Mammary epithelial cell (primary cell): ENCODE measurements around the gene SLC12A4.

Experiments used
- EZH2 ChIP-seq: IDR thresholded peaks from 2 replicates; pipeline ENCODE4 v1.6.1; 2012; ENCODE audit warnings: low read length, inconsistent platforms, borderline replicate concordance
- TF ChIP-seq, protein P1 (sequence below), 2 donors: IDR thresholded peaks in 1 of 2; conservative IDR thresholded peaks in 1 of 2; 2 replicates each; pipeline ENCODE4 v1.5.1; 2011 to 2012; ENCODE audit warnings: inconsistent platforms in 2 of 2, low read length in 2 of 2, mild to moderate bottlenecking in 2 of 2, control low read depth in 1 of 2, low read depth in 1 of 2; ENCODE audit not compliant: insufficient read depth in 1 of 2; ENCODE audit errors: extremely low read depth in 1 of 2

DNA sequence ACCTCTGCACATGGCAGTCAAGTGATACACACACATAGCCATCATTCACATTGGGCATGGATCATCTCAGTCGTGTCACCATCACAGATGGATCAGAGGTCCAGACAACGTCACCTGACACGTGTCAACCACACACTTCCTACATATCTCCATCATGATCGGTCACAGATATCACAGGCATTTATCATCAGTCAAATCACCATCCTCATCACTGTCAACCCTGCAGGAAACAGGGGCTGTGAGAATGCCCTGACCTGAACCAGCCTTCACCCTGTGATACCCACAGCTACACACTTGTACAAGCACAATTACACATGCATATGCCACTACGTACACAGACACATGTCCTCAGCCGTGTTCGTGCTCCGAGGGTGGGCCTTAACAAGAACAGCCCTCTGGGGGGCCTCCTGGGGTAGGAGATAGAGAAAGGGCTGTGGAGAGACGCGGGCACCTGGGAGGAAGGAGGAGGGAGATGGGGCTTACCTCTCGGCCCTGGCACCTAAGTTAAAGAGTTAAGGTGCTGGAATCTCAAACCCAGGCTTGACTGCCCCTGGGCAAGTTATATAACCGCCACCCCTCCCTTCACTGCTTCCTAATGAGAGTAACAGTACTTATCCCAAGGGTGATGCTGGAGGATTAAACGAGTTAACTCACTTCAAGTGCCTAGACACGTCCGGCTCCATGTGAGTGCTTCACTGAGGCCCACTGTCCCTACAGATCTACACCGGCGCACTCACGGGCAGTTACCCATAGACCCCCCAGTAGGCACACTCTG lies 1.1 kb downstream of the SLC12A4 start:
- TF ChIP-seq, protein P1, sequence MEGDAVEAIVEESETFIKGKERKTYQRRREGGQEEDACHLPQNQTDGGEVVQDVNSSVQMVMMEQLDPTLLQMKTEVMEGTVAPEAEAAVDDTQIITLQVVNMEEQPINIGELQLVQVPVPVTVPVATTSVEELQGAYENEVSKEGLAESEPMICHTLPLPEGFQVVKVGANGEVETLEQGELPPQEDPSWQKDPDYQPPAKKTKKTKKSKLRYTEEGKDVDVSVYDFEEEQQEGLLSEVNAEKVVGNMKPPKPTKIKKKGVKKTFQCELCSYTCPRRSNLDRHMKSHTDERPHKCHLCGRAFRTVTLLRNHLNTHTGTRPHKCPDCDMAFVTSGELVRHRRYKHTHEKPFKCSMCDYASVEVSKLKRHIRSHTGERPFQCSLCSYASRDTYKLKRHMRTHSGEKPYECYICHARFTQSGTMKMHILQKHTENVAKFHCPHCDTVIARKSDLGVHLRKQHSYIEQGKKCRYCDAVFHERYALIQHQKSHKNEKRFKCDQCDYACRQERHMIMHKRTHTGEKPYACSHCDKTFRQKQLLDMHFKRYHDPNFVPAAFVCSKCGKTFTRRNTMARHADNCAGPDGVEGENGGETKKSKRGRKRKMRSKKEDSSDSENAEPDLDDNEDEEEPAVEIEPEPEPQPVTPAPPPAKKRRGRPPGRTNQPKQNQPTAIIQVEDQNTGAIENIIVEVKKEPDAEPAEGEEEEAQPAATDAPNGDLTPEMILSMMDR (conservative IDR thresholded peaks at IDR 0.05 in 1 of 2, IDR thresholded peaks at IDR 0.05 in 1 of 2; ENCODE audit: extremely low read depth in 1 of 2, insufficient read depth in 1 of 2, low read depth in 1 of 2, low read length in 2 of 2): no peak
- no peak for TF ChIP-seq EZH2
